Right lobe of liver (tissue), 6 donors: Measurements from ENCODE around the gene SVIL. TPM values are rescaled to one million over a fixed set of nuclear protein-coding genes. Genes with fewer than 3 reads are reported as not detected.

Experiments
- ATAC-seq, 4 donors: fragments of 200-7000 bp; cut with Tn5 transposase; one replicate each; pipeline ENCODE4 v1.9.1; 2020; ENCODE audit warnings: mild to moderate bottlenecking in 4 of 4, moderate library complexity in 4 of 4
- DNase-seq, 3 donors: peaks; one replicate each; pipeline ENCODE4 v3.0.0-alpha.2; 2020
- H3K27ac ChIP-seq, 3 donors: fragments of 200-600 bp; one replicate each; pipeline ENCODE4 v1.8.0; 2022
- H3K27me3 ChIP-seq, 2 donors: fragments of 200-600 bp; one replicate each; pipeline ENCODE4 v1.8.0; 2022
- H3K36me3 ChIP-seq, 4 donors: fragments of 200-600 bp; sonication (generic) in 1 of 4; one replicate each; pipeline versions ENCODE4 v1.5.1 to v1.8.0; 2017 to 2022; ENCODE audit warnings: control low read depth in 1 of 4
- H3K4me1 ChIP-seq, 4 donors: fragments of 200-600 bp; sonication (generic) in 1 of 4; one replicate each; pipeline versions ENCODE4 v1.5.1 to v1.8.0; 2017 to 2022; ENCODE audit warnings: control low read depth in 1 of 4
- H3K4me3 ChIP-seq, 3 donors: fragments of 200-600 bp; one replicate each; pipeline ENCODE4 v1.8.0; 2022
- H3K9me3 ChIP-seq, 4 donors: fragments of 200-600 bp; sonication (generic) in 1 of 4; one replicate each; pipeline versions ENCODE4 v1.5.1 to v1.8.0; 2017 to 2022; ENCODE audit warnings: control low read depth in 1 of 4
- POLR2A ChIP-seq: fragments of 450-650 bp; IDR thresholded peaks from one replicate; pipeline ENCODE4 v1.6.1; 2017; ENCODE audit warnings: antibody characterized with exemption, mild to moderate bottlenecking
- WGBS: methylation state at CpG from one replicate; pipeline ENCODE4 v1.1.6; 2018; ENCODE audit warnings: low coverage, low lambda C conversion rate; ENCODE audit not compliant: insufficient coverage; ENCODE audit errors: missing lambda C conversion rate; 5-methylcytosine and 5-hydroxymethylcytosine counted together
- intact Hi-C, 2 donors: fragments of 100-400 bp; cut with DNase I; formaldehyde crosslinking; loops; one replicate each; pipeline versions ENCODE4 v1.11.2 to v1.14.1; 2022
- total RNA-seq, 6 experiments: library from RNA; depleted of rRNA in 2 of 6; stranded (reverse); fragments of >200 nt in 2 of 6; fragmentation: NEBNext Ultra II Directional in 3 of 6; extraction: Animal tissue kit (Norgen Biotek cat#: 25700) in 3 of 6; gene quantifications; one replicate each; pipeline versions ENCODE4 v1.1.0 to v1.2.4, GENCODE V29; 2016 to 2023
- TF ChIP-seq, protein P1 (sequence below), 4 donors: fragments of 200-600 bp in 3 of 4; fragments of 450-650 bp in 1 of 4; IDR thresholded peaks; one replicate each; pipeline versions ENCODE4 v1.5.1 to v1.8.0; 2016 to 2022; ENCODE audit warnings: antibody characterized with exemption in 4 of 4, mild to moderate bottlenecking in 2 of 4
- donor health status: DM: no; HTN: yes; CAD: no.
- donor health status: DM: no; HTN: no; CAD: no.
- donor health status: DM: no; HTN: no; CAD: no.
- donor health status: DM: no; HTN: yes; CAD: no.
- donor health status: DM: no; HTN: yes; CAD: no.

SVIL gene
- total RNA-seq, 6 experiments from 2014 or later = 12.3 to 15.1 (median 13.6) TPM

GRCh38 chr10:29557665-29558064, 77.1 kb downstream of the SVIL start:
- DNase-seq = no peak
- WGBS = 83% methylated on average over 1 of the region's 3 CpGs
- TF ChIP-seq POLR2A = no peak
- TF ChIP-seq, protein P1, sequence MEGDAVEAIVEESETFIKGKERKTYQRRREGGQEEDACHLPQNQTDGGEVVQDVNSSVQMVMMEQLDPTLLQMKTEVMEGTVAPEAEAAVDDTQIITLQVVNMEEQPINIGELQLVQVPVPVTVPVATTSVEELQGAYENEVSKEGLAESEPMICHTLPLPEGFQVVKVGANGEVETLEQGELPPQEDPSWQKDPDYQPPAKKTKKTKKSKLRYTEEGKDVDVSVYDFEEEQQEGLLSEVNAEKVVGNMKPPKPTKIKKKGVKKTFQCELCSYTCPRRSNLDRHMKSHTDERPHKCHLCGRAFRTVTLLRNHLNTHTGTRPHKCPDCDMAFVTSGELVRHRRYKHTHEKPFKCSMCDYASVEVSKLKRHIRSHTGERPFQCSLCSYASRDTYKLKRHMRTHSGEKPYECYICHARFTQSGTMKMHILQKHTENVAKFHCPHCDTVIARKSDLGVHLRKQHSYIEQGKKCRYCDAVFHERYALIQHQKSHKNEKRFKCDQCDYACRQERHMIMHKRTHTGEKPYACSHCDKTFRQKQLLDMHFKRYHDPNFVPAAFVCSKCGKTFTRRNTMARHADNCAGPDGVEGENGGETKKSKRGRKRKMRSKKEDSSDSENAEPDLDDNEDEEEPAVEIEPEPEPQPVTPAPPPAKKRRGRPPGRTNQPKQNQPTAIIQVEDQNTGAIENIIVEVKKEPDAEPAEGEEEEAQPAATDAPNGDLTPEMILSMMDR (IDR thresholded peaks at IDR 0.05) = no peak
- H3K9me3 ChIP-seq = no peaks in the 10 kb centered on the region
- H3K4me1 ChIP-seq = no peaks in the 10 kb centered on the region
- H3K27me3 ChIP-seq = no peaks in the 10 kb centered on the region
- intact Hi-C loops = no loop called here
- ATAC-seq = no peak
- peaks cover 0 to 3% (median 0%) of the 10 kb centered on the region in 4 donors for H3K36me3 ChIP-seq
- H3K4me3 ChIP-seq = no peak overlapping the region
- no peak overlapping the region for H3K27ac ChIP-seq

- Histone ChIP-seq H3K4me3 (no peak overlapping the region), H3K4me1 (no peaks in the 10 kb centered on the region), H3K27ac (no peak overlapping the region), H3K9me3 (no peaks in the 10 kb centered on the region), H3K27me3 (no peaks in the 10 kb centered on the region), H3K36me3 (peaks cover 0 to 5% (median 4%) of the 10 kb centered on the region in 4 donors)
- no peak for DNase-seq
- no peak for ATAC-seq
- WGBS = 87% methylated on average over 8 of the region's 8 CpGs
- TF ChIP-seq, protein P1 (IDR thresholded peaks at IDR 0.05) = no peak
- no peak for TF ChIP-seq POLR2A
- intact Hi-C loops = no loop called here
Observed at GRCh38 chr10:29555746-29556481, 78.9 kb downstream of the SVIL start.

DNA sequence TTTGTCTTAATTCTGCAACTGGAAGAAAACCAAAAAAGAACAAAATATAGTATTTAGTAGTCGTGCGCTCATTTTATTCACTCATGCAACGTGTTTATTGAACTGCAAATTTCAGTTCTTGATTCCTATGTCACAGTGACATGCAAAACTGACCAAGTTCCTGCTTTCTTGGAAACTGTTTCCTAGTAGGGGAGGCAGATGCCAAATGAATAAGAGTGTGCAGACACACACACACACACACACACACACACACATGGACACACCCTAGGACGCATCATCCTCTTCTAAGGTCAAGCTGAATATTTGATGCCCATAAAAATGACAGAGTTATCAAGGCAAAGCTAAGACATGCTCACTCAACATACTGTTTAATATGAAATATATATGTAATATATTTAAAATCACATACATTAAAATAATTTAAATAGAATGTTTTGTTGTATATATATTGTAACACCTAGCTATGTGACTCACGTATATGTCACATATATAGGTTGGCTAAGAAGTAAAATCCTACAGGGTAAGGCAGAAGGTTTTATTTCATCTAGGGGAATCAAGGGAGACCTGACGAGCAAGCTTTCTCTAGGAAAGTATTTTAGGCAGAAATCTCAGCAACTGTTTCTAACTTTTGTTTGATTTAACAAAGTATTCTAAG, 79.6 kb downstream of the SVIL start:
- DNase-seq = no peak
- no peak for ATAC-seq

DNA sequence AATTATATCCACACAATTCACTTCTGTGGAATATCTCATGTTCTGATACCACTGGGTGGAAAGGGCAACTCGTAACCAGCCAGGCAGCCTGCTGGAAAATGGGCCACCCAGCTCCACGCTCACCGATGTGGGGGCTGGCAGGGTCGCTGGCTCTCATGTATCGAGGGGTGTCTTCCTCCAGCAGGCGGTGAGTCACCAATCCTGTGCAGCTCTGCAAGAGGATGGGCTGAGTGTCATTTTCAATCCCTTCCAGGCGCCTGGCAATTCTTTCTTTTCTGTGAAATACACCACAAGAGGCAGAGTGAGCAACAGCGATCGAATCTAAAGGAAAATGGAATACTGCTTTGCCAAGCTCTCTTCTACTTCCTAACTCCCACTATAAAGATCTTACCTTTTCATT, 80.1 kb downstream of the SVIL start:
- Histone ChIP-seq H3K27ac (no peak overlapping the region), H3K4me1 (no peaks in the 10 kb centered on the region), H3K27me3 (no peaks in the 10 kb centered on the region), H3K4me3 (no peak overlapping the region), H3K9me3 (no peaks in the 10 kb centered on the region), H3K36me3 (peaks cover 0 to 11% (median 5%) of the 10 kb centered on the region in 4 donors)
- ATAC-seq (no peak), DNase-seq (no peak)
- intact Hi-C loops = no loop called here
- WGBS = 75% methylated on average over 5 of the region's 9 CpGs
- no peak for TF ChIP-seq POLR2A
- TF ChIP-seq, protein P1 (IDR thresholded peaks at IDR 0.05) = no peak

More for the DNA sequence above, 79.6 kb downstream of the SVIL start:
- peaks cover 0 to 11% (median 5%) of the 10 kb centered on the region in 4 donors for H3K36me3 ChIP-seq
- intact Hi-C loops = no loop called here
- H3K9me3 ChIP-seq = no peaks in the 10 kb centered on the region
- no peaks in the 10 kb centered on the region for H3K27me3 ChIP-seq
- H3K4me3 ChIP-seq = no peak overlapping the region
- TF ChIP-seq, protein P1 (IDR thresholded peaks at IDR 0.05) = no peak
- TF ChIP-seq POLR2A = no peak
- WGBS = 72% methylated on average over 6 of the region's 6 CpGs
- no peak overlapping the region for H3K27ac ChIP-seq
- H3K4me1 ChIP-seq = no peaks in the 10 kb centered on the region
